ENCODE results near the gene NRIP2.
A peak's percentile ranks its signal among the peaks of the same experiment; 100 is the strongest.

NRIP2 gene

DNA sequence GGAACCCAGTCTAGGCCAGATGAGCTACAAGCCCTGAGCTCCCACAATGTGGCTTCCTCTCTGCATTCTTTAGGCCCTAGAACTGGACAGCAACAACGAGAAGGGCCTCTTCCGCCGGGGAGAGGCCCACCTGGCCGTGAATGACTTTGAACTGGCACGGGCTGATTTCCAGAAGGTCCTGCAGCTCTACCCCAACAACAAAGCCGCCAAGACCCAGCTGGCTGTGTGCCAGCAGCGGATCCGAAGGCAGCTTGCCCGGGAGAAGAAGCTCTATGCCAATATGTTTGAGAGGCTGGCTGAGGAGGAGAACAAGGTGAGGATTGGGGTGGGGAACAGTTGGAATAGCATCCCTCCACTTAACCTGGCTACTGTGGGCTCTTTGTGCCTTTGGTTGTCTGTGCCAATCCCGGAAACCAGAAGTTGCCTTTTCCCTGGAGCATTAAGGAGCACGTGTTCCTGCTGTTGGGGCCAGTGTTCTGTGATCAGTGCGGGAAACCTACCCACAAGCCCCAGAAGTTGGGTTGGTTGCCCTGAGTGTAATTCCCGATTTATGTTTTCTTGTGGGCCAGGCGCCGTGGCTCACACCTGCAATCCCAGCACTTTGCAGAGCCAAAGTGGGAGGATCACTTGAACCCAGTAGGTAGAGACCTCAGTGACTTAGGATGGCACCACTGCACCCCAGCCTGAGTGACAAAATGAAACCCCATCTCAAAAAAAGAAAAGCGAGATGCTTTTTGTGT is 33.6 kb downstream of the NRIP2 start:
- H3K4me3 ChIP-seq (ENCODE audit: control insufficient read depth, low read depth, low read length): no peak overlapping the region
- DNase-seq (ENCODE audit: low read depth): no peak
- TF ChIP-seq, protein P1, sequence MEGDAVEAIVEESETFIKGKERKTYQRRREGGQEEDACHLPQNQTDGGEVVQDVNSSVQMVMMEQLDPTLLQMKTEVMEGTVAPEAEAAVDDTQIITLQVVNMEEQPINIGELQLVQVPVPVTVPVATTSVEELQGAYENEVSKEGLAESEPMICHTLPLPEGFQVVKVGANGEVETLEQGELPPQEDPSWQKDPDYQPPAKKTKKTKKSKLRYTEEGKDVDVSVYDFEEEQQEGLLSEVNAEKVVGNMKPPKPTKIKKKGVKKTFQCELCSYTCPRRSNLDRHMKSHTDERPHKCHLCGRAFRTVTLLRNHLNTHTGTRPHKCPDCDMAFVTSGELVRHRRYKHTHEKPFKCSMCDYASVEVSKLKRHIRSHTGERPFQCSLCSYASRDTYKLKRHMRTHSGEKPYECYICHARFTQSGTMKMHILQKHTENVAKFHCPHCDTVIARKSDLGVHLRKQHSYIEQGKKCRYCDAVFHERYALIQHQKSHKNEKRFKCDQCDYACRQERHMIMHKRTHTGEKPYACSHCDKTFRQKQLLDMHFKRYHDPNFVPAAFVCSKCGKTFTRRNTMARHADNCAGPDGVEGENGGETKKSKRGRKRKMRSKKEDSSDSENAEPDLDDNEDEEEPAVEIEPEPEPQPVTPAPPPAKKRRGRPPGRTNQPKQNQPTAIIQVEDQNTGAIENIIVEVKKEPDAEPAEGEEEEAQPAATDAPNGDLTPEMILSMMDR (conservative IDR thresholded peaks at IDR 0.05; ENCODE audit: control insufficient read depth, insufficient read depth, low read depth, low read length): no peak

DNA sequence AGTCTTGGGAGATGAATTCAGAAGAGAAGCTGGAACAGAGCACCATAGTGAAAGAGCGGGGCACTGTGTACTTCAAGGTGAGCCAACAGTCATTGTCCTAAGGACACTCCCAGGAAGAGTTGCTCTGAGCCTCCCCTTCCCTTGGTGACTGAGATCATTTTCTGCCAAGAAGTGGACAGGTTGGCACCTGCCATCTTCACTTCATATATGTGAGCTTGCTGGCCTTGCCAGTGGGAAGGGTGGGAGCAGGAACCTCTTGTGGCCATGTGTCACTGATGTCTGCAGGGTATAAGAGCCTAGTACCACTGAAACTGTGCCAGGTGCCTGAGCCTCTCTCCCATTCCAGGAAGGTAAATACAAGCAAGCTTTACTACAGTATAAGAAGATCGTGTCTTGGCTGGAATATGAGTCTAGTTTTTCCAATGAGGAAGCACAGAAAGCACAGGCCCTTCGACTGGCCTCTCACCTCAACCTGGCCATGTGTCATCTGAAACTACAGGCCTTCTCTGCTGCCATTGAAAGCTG is 34.7 kb downstream of the NRIP2 start:
- H3K4me3 ChIP-seq (ENCODE audit: control insufficient read depth, low read depth, low read length): no peak overlapping the region
- TF ChIP-seq, protein P1 (conservative IDR thresholded peaks at IDR 0.05; ENCODE audit: control insufficient read depth, insufficient read depth, low read depth, low read length): no peak
- DNase-seq (ENCODE audit: low read depth): no peak

DNA sequence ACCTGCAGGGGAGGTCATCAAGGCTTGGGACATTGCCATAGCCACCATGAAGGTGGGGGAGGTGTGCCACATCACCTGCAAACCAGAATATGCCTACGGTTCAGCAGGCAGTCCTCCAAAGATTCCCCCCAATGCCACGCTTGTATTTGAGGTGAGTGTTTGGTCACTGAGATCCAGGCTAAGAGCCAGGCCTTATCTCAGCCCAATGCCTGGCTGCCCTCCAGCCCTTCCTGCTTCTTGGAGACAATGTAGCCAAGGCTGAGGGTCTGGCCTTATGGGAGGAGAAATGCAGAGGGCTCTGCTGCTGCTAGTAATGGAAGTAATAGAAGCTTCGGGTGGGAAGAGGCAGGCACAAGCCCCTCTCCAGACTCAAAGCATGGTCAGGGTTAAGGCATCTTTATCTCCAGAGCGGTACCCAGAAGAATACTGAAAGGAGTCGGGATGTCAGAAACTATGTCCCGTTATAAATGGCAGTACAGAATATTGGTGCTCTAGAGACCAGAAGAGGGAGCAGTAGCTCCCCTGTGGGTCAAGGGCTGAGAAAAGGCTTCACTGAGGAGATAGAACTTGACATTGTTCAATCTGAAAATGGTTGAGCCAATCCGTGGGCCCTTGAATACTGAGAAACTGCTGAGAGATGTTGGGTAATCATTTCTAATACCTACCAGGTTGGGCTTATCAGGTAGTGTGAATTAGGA is 37.0 kb downstream of the NRIP2 start:
- DNase-seq (ENCODE audit: low read depth): no peak
- TF ChIP-seq, protein P1 (conservative IDR thresholded peaks at IDR 0.05; ENCODE audit: control insufficient read depth, insufficient read depth, low read depth, low read length): peak; percentile 22
- no peak overlapping the region for H3K4me3 ChIP-seq (ENCODE audit: control insufficient read depth, low read depth, low read length)

DNA sequence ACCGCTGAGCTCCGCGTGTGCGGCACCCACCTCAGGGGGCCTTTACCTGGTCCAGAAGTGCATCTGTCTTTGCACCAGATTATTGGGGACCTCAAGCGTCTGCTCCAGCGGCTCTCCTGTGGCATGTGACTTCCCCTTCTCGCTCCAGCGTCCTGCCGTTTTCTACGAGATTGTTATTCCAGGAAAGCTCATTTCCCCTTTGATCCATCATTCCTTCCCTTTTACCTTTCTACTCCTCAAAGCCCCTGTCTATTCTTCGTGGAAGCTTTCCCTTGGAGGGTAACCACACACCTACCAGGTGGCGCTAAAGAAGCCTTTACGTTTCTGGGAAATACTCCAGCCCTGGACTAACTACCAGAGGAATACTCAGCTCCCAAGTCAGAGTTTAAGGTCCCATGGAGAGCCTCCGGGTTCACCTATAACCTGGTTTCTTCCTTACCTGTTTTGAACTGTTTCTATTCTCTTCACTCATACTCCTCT is 38.6 kb downstream of the NRIP2 start:
- TF ChIP-seq, protein P1 (conservative IDR thresholded peaks at IDR 0.05; ENCODE audit: control insufficient read depth, insufficient read depth, low read depth, low read length): no peak
- H3K4me3 ChIP-seq (ENCODE audit: control insufficient read depth, low read depth, low read length): peak overlapping the region; percentile 82
- no peak for DNase-seq (ENCODE audit: low read depth)

DNA sequence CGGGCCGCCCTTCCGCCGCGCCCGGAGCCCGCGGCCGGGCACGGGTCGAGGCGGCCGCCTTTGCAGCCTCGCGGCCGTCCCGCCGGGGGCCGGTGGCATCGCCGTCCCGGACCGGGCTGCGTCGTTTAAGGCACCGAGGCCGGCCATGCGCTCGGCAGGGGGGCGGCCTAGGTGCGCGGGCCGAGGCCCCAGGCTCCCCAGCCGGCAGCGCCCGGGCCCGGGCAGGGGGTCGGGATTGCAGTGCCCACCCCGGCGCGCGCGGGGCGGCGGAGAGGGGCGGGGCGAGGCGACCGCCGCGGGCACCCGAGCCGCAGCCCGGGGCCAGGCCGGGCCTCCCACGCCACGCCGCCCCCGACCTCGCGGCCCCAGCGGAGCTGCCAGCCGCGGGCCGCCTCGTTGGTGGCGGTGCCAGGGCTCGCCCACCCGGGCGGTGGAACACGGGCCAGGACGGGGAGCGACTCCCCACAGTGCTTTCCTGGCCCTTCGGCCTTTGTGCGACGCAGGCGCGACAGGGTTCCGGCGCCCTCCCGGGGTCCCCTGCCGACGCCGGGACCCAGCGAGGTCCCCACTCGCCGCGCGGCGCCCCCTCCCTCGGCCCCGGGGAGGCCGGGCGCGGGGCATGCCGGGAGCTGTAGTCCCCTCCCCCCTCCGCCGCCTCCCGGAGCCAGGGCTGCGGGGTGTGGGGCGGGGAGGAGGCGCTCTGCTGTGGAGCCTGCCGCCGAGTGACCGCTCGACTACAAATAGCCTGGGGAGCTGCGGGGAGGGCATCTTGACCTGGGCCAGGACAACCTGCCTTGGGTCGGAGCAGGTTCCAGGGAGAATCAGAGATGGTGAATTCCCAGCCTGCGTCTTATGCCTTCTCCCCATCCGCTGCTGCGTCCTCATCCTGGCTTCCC is 39.3 kb downstream of the NRIP2 start:
- TF ChIP-seq, protein P1 (conservative IDR thresholded peaks at IDR 0.05; ENCODE audit: control insufficient read depth, insufficient read depth, low read depth, low read length): no peak
- H3K4me3 ChIP-seq (ENCODE audit: control insufficient read depth, low read depth, low read length): peak overlapping the region; percentile 82
- DNase-seq (ENCODE audit: low read depth): peak; percentile 38

DNA sequence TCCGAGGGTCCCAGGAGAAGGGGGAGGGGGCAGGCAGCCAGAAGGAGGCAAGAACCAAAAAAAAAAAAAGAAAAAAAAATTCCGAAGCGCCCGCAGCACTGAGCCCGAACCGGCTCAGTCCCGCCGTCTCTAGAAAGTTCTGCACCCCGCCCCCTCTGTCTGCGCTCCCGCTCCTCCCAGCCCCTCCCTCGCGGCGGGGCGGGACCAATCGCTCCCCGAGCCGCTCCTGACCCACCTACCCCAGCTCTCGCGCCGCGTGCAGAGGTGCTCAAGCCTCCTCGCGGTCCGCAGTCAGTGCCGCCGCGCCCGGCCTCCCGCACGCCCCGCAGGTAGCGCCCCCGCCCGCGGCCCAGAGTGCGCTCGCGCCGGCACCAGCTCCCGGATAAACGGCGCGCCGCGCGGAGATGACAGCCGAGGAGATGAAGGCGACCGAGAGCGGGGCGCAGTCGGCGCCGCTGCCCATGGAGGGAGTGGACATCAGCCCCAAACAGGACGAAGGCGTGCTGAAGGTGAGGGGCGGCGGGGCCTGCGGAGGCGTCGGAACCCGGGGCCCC is 40.0 kb downstream of the NRIP2 start, which contains the start of gene FKBP4:
Gene FKBP4 (plus strand): TSS at position 235 of the 554 bp plus-strand sequence. CDS start 170 bp downstream, at position 405.
- TF ChIP-seq, protein P1 (conservative IDR thresholded peaks at IDR 0.05; ENCODE audit: control insufficient read depth, insufficient read depth, low read depth, low read length): no peak
- peak within 1 kb of the TSS; percentile 82 for H3K4me3 ChIP-seq (ENCODE audit: control insufficient read depth, low read depth, low read length)
- peak; percentile 67 for DNase-seq (ENCODE audit: low read depth)
